ENCODE measurements around the gene EIF2AK2.
A peak's percentile ranks its signal among the peaks of the same experiment; 100 is the strongest.

Gene EIF2AK2

GRCh38 chr2:37180006-37180639 lies 23.3 kb upstream of the EIF2AK2 start:
- H3K27me3 ChIP-seq (replicated peaks), result no peaks in the 10 kb centered on the region
- TF ChIP-seq CTCF (IDR thresholded peaks at IDR 0.05; ENCODE audit: low read depth, low read length, missing control alignments), result no peak
- no peak overlapping the region for H3K4me3 ChIP-seq (ENCODE audit: low read depth, low read length)
- H3K27ac ChIP-seq, result no peak overlapping the region
- in situ Hi-C loops (cut with HindIII; ENCODE audit: low pct_ligation_motif_present, low sequenced_read_pairs), result no loop called here
- no peaks in the 10 kb centered on the region for H3K36me3 ChIP-seq (replicated peaks)
- DNase-seq, result no peak

GRCh38 chr2:37173741-37174140 lies 17.0 kb upstream of the EIF2AK2 start:
- Histone ChIP-seq H3K27ac (no peak overlapping the region), H3K4me3 (ENCODE audit: low read depth, low read length) (no peak overlapping the region), H3K36me3 (replicated peaks) (no peaks in the 10 kb centered on the region), H3K27me3 (replicated peaks) (no peaks in the 10 kb centered on the region)
- DNase-seq, result no peak
- in situ Hi-C loops (cut with HindIII; ENCODE audit: low pct_ligation_motif_present, low sequenced_read_pairs), result no loop called here
- no peak for TF ChIP-seq CTCF (IDR thresholded peaks at IDR 0.05; ENCODE audit: low read depth, low read length, missing control alignments)

- Histone ChIP-seq H3K4me3 (ENCODE audit: low read depth, low read length) (no peak overlapping the region), H3K36me3 (replicated peaks) (no peaks in the 10 kb centered on the region), H3K27me3 (replicated peaks) (no peaks in the 10 kb centered on the region), H3K27ac (no peak overlapping the region)
- DNase-seq, result no peak
- in situ Hi-C loops (cut with HindIII; ENCODE audit: low pct_ligation_motif_present, low sequenced_read_pairs), result no loop called here
- no peak for TF ChIP-seq CTCF (IDR thresholded peaks at IDR 0.05; ENCODE audit: low read depth, low read length, missing control alignments)
These were observed 14.8 kb upstream of the EIF2AK2 start for GRCh38 chr2:37171624-37171950.

- peak; percentile 44 for DNase-seq
- Histone ChIP-seq H3K27ac (peak overlapping the region; percentile 20), H3K4me3 (ENCODE audit: low read depth, low read length) (no peak overlapping the region), H3K36me3 (replicated peaks) (no peaks in the 10 kb centered on the region), H3K27me3 (replicated peaks) (no peaks in the 10 kb centered on the region)
- TF ChIP-seq CTCF (IDR thresholded peaks at IDR 0.05; ENCODE audit: low read depth, low read length, missing control alignments), result peak; percentile 78
- in situ Hi-C loops (cut with HindIII; ENCODE audit: low pct_ligation_motif_present, low sequenced_read_pairs), result no loop called here
These were observed 11.6 kb upstream of the EIF2AK2 start for GRCh38 chr2:37168217-37168981.

- DNase-seq, result peak; percentile 13
- no peak overlapping the region for H3K4me3 ChIP-seq (ENCODE audit: low read depth, low read length)
- in situ Hi-C loops (cut with HindIII; ENCODE audit: low pct_ligation_motif_present, low sequenced_read_pairs), result no loop called here
- TF ChIP-seq CTCF (IDR thresholded peaks at IDR 0.05; ENCODE audit: low read depth, low read length, missing control alignments), result no peak
- H3K36me3 ChIP-seq (replicated peaks), result no peaks in the 10 kb centered on the region
- H3K27ac ChIP-seq, result peak overlapping the region; percentile 20
- no peaks in the 10 kb centered on the region for H3K27me3 ChIP-seq (replicated peaks)
These were observed 10.9 kb upstream of the EIF2AK2 start for GRCh38 chr2:37167636-37168180.
